Esophagus (tissue), 2 donors: ENCODE measurements around the gene ERLIN1. TPM values are rescaled to one million over a fixed set of nuclear protein-coding genes. Genes with fewer than 3 reads are reported as not detected.

Source experiments
- H3K27ac ChIP-seq, 2 donors: one replicate each; pipeline ENCODE4 v1.5.1; 2013; ENCODE audit warnings: low read depth in 2 of 2, mild to moderate bottlenecking in 2 of 2, inconsistent platforms in 1 of 2, low read length in 1 of 2, moderate library complexity in 1 of 2
- H3K27me3 ChIP-seq, 2 donors: one replicate each; pipeline ENCODE4 v1.6.1; 2013; ENCODE audit warnings: low read length in 2 of 2, control low read depth in 1 of 2, mild to moderate bottlenecking in 1 of 2; ENCODE audit not compliant: insufficient read depth in 2 of 2, control insufficient read depth in 1 of 2
- H3K36me3 ChIP-seq, 2 donors: one replicate each; pipeline ENCODE4 v1.6.1; 2013; ENCODE audit warnings: low read length in 1 of 2; ENCODE audit not compliant: control insufficient read depth in 2 of 2, insufficient read depth in 2 of 2
- H3K4me1 ChIP-seq, 2 donors: one replicate each; pipeline ENCODE4 v1.6.1; 2013; ENCODE audit warnings: low read length in 1 of 2; ENCODE audit not compliant: control insufficient read depth in 2 of 2, insufficient read depth in 2 of 2
- H3K4me3 ChIP-seq, 2 donors: one replicate each; pipeline ENCODE4 v1.5.1; 2013; ENCODE audit warnings: low read length in 2 of 2, mild to moderate bottlenecking in 2 of 2, low read depth in 1 of 2, moderate library complexity in 1 of 2
- H3K9me3 ChIP-seq, 2 donors: one replicate each; pipeline ENCODE4 v1.6.1; 2013; ENCODE audit warnings: mild to moderate bottlenecking in 2 of 2, low read depth in 1 of 2, low read length in 1 of 2, moderate library complexity in 1 of 2; ENCODE audit not compliant: control insufficient read depth in 2 of 2, insufficient read depth in 1 of 2
- WGBS, 2 donors: extraction: QIAGEN DNeasy Blood & Tissue Kit; methylation state at CpG; one replicate each; pipeline ENCODE4 v1.1.7; 2013; 5-methylcytosine and 5-hydroxymethylcytosine counted together
- polyA plus RNA-seq, 2 donors: library from polyadenylated mRNA; stranded (reverse); fragments of 200-250 nt; gene quantifications; one replicate each; pipeline ENCODE4 v1.2.3, GENCODE V29; 2013
- donor health status: healthy with polysubstance abuse.
- donor health status: Bipolar disorder and iron deficiency.

Gene ERLIN1
- polyA plus RNA-seq, 2 donors: 6.6 to 18.7 TPM

GRCh38 chr10:100175875-100176274 lies 10.0 kb downstream of the ERLIN1 start:
- no peaks in the 10 kb centered on the region for H3K27me3 ChIP-seq
- peaks cover 3 to 9% of the 10 kb centered on the region in 2 donors for H3K36me3 ChIP-seq
- H3K9me3 ChIP-seq: no peaks in the 10 kb centered on the region
- H3K4me3 ChIP-seq: no peak overlapping the region
- no peak overlapping the region for H3K27ac ChIP-seq
- no peaks in the 10 kb centered on the region for H3K4me1 ChIP-seq
- 32 to 63% methylated on average over 1 of the region's 1 CpG for WGBS, 2 donors

- Histone ChIP-seq H3K27me3 (no peaks in the 10 kb centered on the region), H3K36me3 (peaks cover 3 to 9% of the 10 kb centered on the region in 2 donors), H3K4me3 (no peak overlapping the region), H3K27ac (no peak overlapping the region), H3K9me3 (no peaks in the 10 kb centered on the region), H3K4me1 (no peaks in the 10 kb centered on the region)
- WGBS, 2 donors: 78 to 89% methylated on average over 3 of the region's 3 CpGs
Observed at GRCh38 chr10:100174699-100175677, 10.8 kb downstream of the ERLIN1 start.

DNA sequence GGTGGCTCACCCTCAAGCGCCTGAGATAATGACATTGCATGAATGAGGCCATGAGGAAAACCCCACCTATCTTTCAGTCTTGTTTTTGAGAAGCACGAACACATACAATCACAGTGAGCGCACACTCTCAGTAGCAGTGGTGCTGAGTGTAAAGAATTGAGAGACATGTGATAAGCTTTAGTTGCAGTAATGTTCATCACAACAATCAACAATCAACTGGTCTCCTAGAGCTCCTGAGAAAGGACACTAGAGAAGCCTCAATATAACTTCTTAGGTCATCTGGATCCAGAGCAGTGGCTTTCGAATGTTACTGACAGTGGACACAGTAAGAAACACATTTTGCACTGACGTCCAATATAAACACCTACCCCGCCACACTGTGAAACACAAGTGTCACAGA lies 12.8 kb downstream of the ERLIN1 start:
- Histone ChIP-seq H3K4me3 (no peak overlapping the region), H3K4me1 (no peaks in the 10 kb centered on the region), H3K9me3 (no peaks in the 10 kb centered on the region), H3K27ac (no peak overlapping the region), H3K27me3 (no peaks in the 10 kb centered on the region), H3K36me3 (peaks cover 3 to 9% of the 10 kb centered on the region in 2 donors)
- 96% methylated on average over 6 of the region's 6 CpGs for WGBS, 2 donors

- Histone ChIP-seq H3K9me3 (no peaks in the 10 kb centered on the region), H3K4me1 (no peaks in the 10 kb centered on the region), H3K27me3 (no peaks in the 10 kb centered on the region), H3K36me3 (peaks cover 3 to 9% of the 10 kb centered on the region in 2 donors), H3K27ac (no peak overlapping the region), H3K4me3 (no peak overlapping the region)
- WGBS, 2 donors: 93 to 98% methylated on average over 1 of the region's 1 CpG
Observed at GRCh38 chr10:100172349-100172748, 13.5 kb downstream of the ERLIN1 start.

GRCh38 chr10:100168313-100168643 lies 17.6 kb downstream of the ERLIN1 start:
- H3K9me3 ChIP-seq: no peaks in the 10 kb centered on the region
- H3K4me3 ChIP-seq: no peak overlapping the region
- H3K27ac ChIP-seq: no peak overlapping the region
- WGBS, 2 donors: 73 to 78% methylated on average over 1 of the region's 1 CpG
- H3K36me3 ChIP-seq: peaks cover 0 to 6% of the 10 kb centered on the region in 2 donors
- H3K27me3 ChIP-seq: no peaks in the 10 kb centered on the region
- H3K4me1 ChIP-seq: no peaks in the 10 kb centered on the region

- Histone ChIP-seq H3K4me3 (no peak overlapping the region), H3K4me1 (no peaks in the 10 kb centered on the region), H3K27ac (no peak overlapping the region), H3K27me3 (no peaks in the 10 kb centered on the region), H3K36me3 (peaks cover 0 to under 1% of the 10 kb centered on the region in 2 donors), H3K9me3 (no peaks in the 10 kb centered on the region)
- 42 to 62% methylated on average over 5 of the region's 5 CpGs for WGBS, 2 donors
Observed at GRCh38 chr10:100167553-100168312, 18.1 kb downstream of the ERLIN1 start.

- WGBS, 2 donors: 75 to 77% methylated on average over 3 of the region's 3 CpGs
- H3K4me1 ChIP-seq: no peaks in the 10 kb centered on the region
- no peaks in the 10 kb centered on the region for H3K36me3 ChIP-seq
- no peak overlapping the region for H3K4me3 ChIP-seq
- no peaks in the 10 kb centered on the region for H3K27me3 ChIP-seq
- H3K27ac ChIP-seq: no peak overlapping the region
- H3K9me3 ChIP-seq: no peaks in the 10 kb centered on the region
Observed at GRCh38 chr10:100163704-100164621, 21.9 kb downstream of the ERLIN1 start.

GRCh38 chr10:100162696-100163095 lies 23.1 kb downstream of the ERLIN1 start:
- no peak overlapping the region for H3K4me3 ChIP-seq
- 91 to 93% methylated on average over 3 of the region's 3 CpGs for WGBS, 2 donors
- H3K9me3 ChIP-seq: no peaks in the 10 kb centered on the region
- H3K27me3 ChIP-seq: no peaks in the 10 kb centered on the region
- no peak overlapping the region for H3K27ac ChIP-seq
- no peaks in the 10 kb centered on the region for H3K4me1 ChIP-seq
- H3K36me3 ChIP-seq: no peaks in the 10 kb centered on the region
